GM12865 (cell line): ENCODE measurements around the gene RIMS4.
"Not testable (repeated sequence)": the region's sequence is repeated elsewhere in the genome, so short reads cannot be mapped to it uniquely, and the experiment has no call there.

ENCODE experiments used
- DNase-seq: peaks from one replicate; pipeline ENCODE4 v3.0.0; 2010; ENCODE audit warnings: low read depth
- H3K4me3 ChIP-seq: 2 replicates; pipeline ENCODE4 v1.5.1; 2011; ENCODE audit warnings: mild to moderate bottlenecking, low read depth, low read length, control low read depth
- CTCF ChIP-seq: IDR thresholded peaks from 2 replicates; pipeline ENCODE4 v1.5.1; 2011; ENCODE audit warnings: low read length, control low read depth, low read depth, inconsistent platforms; ENCODE audit not compliant: insufficient read depth; ENCODE audit errors: missing control alignments

Gene RIMS4

GRCh38 chr20:44832724-44833123 is 22.4 kb upstream of the RIMS4 start:
- no peak for DNase-seq
- TF ChIP-seq CTCF = no peak

GRCh38 chr20:44830995-44831394 is 20.6 kb upstream of the RIMS4 start:
- H3K4me3 ChIP-seq = no peak overlapping the region
- no peak for DNase-seq
- TF ChIP-seq CTCF = no peak

More at GRCh38 chr20:44832724-44833123, 22.4 kb upstream of the RIMS4 start:
- no peak overlapping the region for H3K4me3 ChIP-seq

- no peak overlapping the region for H3K4me3 ChIP-seq
- TF ChIP-seq CTCF = no peak
- DNase-seq = no peak
Measured at GRCh38 chr20:44830523-44830922, 20.2 kb upstream of the RIMS4 start.

GRCh38 chr20:44829688-44830087 is 19.3 kb upstream of the RIMS4 start:
- no peak overlapping the region for H3K4me3 ChIP-seq
- TF ChIP-seq CTCF = no peak
- no peak for DNase-seq

- no peak overlapping the region for H3K4me3 ChIP-seq
- DNase-seq = no peak
- no peak for TF ChIP-seq CTCF
Measured at GRCh38 chr20:44828640-44829039, 18.3 kb upstream of the RIMS4 start.

GRCh38 chr20:44827401-44827800 is 17.1 kb upstream of the RIMS4 start:
- H3K4me3 ChIP-seq = no peak overlapping the region
- no peak for DNase-seq
- no peak for TF ChIP-seq CTCF

- not testable (repeated sequence) for H3K4me3 ChIP-seq
Measured at GRCh38 chr20:44821576-44821975, 11.2 kb upstream of the RIMS4 start.

More at GRCh38 chr20:44821576-44821975, 11.2 kb upstream of the RIMS4 start:
- not testable (repeated sequence) for DNase-seq
